Hematopoietic multipotent progenitor cell treated with erythropoietin and hydrocortisone succinate and interleukin-3 and kit ligand, for 15 days (in vitro differentiated cells): ENCODE measurements around the gene NLRC5.

Experiments used
- DNase-seq: peaks from one replicate; pipeline ENCODE4 v3.0.0-alpha.2; 2015; ENCODE audit warnings: low spot score

The NLRC5 gene

GRCh38 chr16:57126411-57126810 is 137.1 kb downstream of the NLRC5 start:
- no peak for DNase-seq

GRCh38 chr16:57127037-57127763 is 137.8 kb downstream of the NLRC5 start:
- DNase-seq = no peak

GRCh38 chr16:57127836-57128235 is 138.5 kb downstream of the NLRC5 start:
- no peak for DNase-seq

- no peak for DNase-seq
Measured at GRCh38 chr16:57128771-57129389, 139.5 kb downstream of the NLRC5 start.

GRCh38 chr16:57130950-57131321 is 141.6 kb downstream of the NLRC5 start:
- DNase-seq = no peak

- DNase-seq = no peak
Measured at GRCh38 chr16:57131351-57131970, 142.1 kb downstream of the NLRC5 start.

- DNase-seq = no peak
Measured at GRCh38 chr16:57132470-57132869, 143.1 kb downstream of the NLRC5 start.

- DNase-seq = no peak
Measured at GRCh38 chr16:57133031-57133430, 143.7 kb downstream of the NLRC5 start.
